A673 (cell line): Measurements from ENCODE around the gene NEO1. TPM values are rescaled to one million over a fixed set of nuclear protein-coding genes. Genes with fewer than 3 reads are reported as not detected.

ENCODE experiments used
- BruUV-seq: library from RNA; stranded (reverse); fragments of 400-500 nt; replicated peaks from 2 replicates; lab custom pipeline; 2021; lab: Mats Ljungman, UMichigan
- CTCF ChIA-PET: fragments of 300-600 bp; sonication (Branson Sonifier 250); formaldehyde crosslinking; loops from one replicate; lab custom pipeline; 2022; ENCODE audit warnings: antibody characterized with exemption; lab: Charles Lee
- POLR2A ChIA-PET: fragments of 300-600 bp; sonication (Branson Sonifier 250); formaldehyde crosslinking; loops from one replicate; lab custom pipeline; 2022; ENCODE audit warnings: antibody characterized with exemption; ENCODE audit not compliant: low non-redundant PET; lab: Charles Lee
- DNase-seq: peaks from one replicate; pipeline ENCODE4 v3.0.0-alpha.2; 2015; ENCODE audit warnings: low spot score
- H3K27ac ChIP-seq: fragments of 200-600 bp; sonication (generic); 2 replicates; pipeline ENCODE4 v1.5.1; 2016; ENCODE audit warnings: mixed run types, low read depth, mild to moderate bottlenecking, mixed read lengths, antibody characterized with exemption, low read length; ENCODE audit not compliant: poor library complexity, severe bottlenecking
- H3K27me3 ChIP-seq: fragments of 200-600 bp; sonication (generic); replicated peaks from 2 replicates; pipeline ENCODE4 v1.6.1; 2017; ENCODE audit warnings: mixed run types, low read depth, mild to moderate bottlenecking, mixed read lengths, antibody characterized with exemption, low read length; ENCODE audit not compliant: insufficient read depth, poor library complexity
- H3K36me3 ChIP-seq: fragments of 200-600 bp; sonication (generic); 2 replicates; pipeline ENCODE4 v1.6.1; 2016; ENCODE audit warnings: mixed run types, mild to moderate bottlenecking, mixed read lengths, antibody characterized with exemption, low read length; ENCODE audit not compliant: insufficient read depth, poor library complexity, severe bottlenecking
- H3K4me1 ChIP-seq: fragments of 200-600 bp; sonication (generic); 2 replicates; pipeline ENCODE4 v1.6.1; 2017; ENCODE audit warnings: mixed run types, mild to moderate bottlenecking, mixed read lengths, antibody characterized with exemption, low read length; ENCODE audit not compliant: insufficient read depth, poor library complexity, severe bottlenecking
- H3K4me3 ChIP-seq: fragments of 200-600 bp; sonication (generic); 2 replicates; pipeline ENCODE4 v1.5.1; 2016; ENCODE audit warnings: low read depth, mixed run types, mild to moderate bottlenecking, mixed read lengths, low read length; ENCODE audit not compliant: poor library complexity, severe bottlenecking
- H3K9me3 ChIP-seq: fragments of 200-600 bp; sonication (generic); 2 replicates; pipeline ENCODE4 v1.6.1; 2016; ENCODE audit warnings: mixed run types, low read depth, mild to moderate bottlenecking, mixed read lengths, antibody characterized with exemption, low read length; ENCODE audit not compliant: poor library complexity, severe bottlenecking
- CTCF ChIP-seq: fragments of 300-800, 200-600 bp; sonication (generic); conservative IDR thresholded peaks from 2 replicates; pipeline ENCODE4 v1.5.1; 2017; ENCODE audit warnings: low read depth, mild to moderate bottlenecking, antibody characterized with exemption, low read length, moderate library complexity, mixed read lengths
- EZH2 ChIP-seq: fragments of 200-600 bp; sonication (generic); IDR thresholded peaks from 2 replicates; pipeline ENCODE4 v1.6.1; 2017; ENCODE audit warnings: borderline replicate concordance, low read depth, mild to moderate bottlenecking, mixed read lengths, antibody characterized with exemption, low read length; ENCODE audit not compliant: poor library complexity, severe bottlenecking
- intact Hi-C: fragments of 100-400 bp; cut with micrococcal nuclease; formaldehyde crosslinking; loops from one replicate; pipeline ENCODE4 v1.10.0; 2022; ENCODE audit not compliant: unreplicated experiment
- total RNA-seq: library from RNA; stranded (reverse); gene quantifications from 2 replicates; pipeline ENCODE4 v1.2.3, GENCODE V29; 2021

The NEO1 gene
- total RNA-seq, 1 experiment from 2014 or later, result 72.6 TPM

DNA sequence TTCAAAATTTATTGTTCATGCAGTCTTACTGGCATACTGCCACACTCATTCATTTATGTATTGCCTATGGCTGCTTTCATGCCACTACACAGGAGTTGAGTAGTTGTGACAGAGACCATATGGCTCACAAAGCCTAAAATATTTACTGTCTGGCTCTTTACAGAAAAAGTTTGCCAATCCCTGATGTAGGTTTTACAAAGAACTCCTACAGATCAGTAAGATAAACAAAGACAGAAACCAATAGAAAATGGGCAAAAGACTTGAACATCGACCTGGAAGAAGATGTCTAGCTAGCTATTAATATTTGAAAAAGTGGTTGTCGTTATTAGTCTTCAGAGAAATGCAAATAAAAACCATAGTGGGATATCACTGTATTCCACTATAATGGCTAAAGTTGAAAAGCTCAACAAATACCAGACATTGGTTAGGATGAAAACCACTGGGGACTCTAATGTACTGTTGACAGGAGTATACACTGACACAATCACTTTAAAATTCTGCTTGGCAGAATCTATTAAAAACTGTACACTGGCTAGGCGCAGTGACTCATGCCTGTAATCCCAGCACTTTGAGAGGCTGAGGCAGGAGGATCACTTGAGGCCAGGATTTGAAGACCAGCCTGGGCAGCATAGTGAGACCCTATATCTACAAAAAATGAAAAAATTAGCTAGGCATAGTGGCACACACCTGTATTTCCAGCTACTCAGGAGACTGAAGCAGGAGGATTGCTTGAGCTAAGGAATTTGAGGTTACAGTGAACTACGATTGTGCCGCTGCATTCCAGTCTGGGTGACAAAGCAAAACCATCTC, 87.7 kb downstream of the NEO1 start:
- peak; percentile 31 for DNase-seq
- Histone ChIP-seq H3K27me3 (no peaks in the 10 kb centered on the region), H3K4me1 (peaks cover 29% of the 10 kb centered on the region), H3K4me3 (no peak overlapping the region), H3K36me3 (no peaks in the 10 kb centered on the region), H3K9me3 (no peaks in the 10 kb centered on the region), H3K27ac (peak overlapping the region; percentile 40)
- intact Hi-C loops, result loop anchor here (10.0 kb wide), 1 partner anchor 65 kb away; no protein-coding TSS in a partner anchor
- no TSS peak for BruUV-seq
- ChIA-PET POLR2A (no interaction called here), CTCF (no interaction called here)
- TF ChIP-seq EZH2 (no peak), CTCF (no peak)

- DNase-seq, result peak; percentile 46
- Histone ChIP-seq H3K27me3 (no peaks in the 10 kb centered on the region), H3K27ac (no peak overlapping the region), H3K4me3 (no peak overlapping the region), H3K4me1 (peaks cover 34% of the 10 kb centered on the region), H3K9me3 (no peaks in the 10 kb centered on the region), H3K36me3 (no peaks in the 10 kb centered on the region)
- ChIA-PET POLR2A (no interaction called here), CTCF (interaction anchor here (0.6 kb wide), 1 partner anchor 88 kb away, joined by 3 read pairs; no protein-coding TSS in a partner anchor)
- TF ChIP-seq CTCF (no peak), EZH2 (no peak)
- no TSS peak for BruUV-seq
- intact Hi-C loops, result loop anchor here (10.0 kb wide), 1 partner anchor 63 kb away; no protein-coding TSS in a partner anchor
Measured at GRCh38 chr15:73141216-73141900, 89.1 kb downstream of the NEO1 start.

DNA sequence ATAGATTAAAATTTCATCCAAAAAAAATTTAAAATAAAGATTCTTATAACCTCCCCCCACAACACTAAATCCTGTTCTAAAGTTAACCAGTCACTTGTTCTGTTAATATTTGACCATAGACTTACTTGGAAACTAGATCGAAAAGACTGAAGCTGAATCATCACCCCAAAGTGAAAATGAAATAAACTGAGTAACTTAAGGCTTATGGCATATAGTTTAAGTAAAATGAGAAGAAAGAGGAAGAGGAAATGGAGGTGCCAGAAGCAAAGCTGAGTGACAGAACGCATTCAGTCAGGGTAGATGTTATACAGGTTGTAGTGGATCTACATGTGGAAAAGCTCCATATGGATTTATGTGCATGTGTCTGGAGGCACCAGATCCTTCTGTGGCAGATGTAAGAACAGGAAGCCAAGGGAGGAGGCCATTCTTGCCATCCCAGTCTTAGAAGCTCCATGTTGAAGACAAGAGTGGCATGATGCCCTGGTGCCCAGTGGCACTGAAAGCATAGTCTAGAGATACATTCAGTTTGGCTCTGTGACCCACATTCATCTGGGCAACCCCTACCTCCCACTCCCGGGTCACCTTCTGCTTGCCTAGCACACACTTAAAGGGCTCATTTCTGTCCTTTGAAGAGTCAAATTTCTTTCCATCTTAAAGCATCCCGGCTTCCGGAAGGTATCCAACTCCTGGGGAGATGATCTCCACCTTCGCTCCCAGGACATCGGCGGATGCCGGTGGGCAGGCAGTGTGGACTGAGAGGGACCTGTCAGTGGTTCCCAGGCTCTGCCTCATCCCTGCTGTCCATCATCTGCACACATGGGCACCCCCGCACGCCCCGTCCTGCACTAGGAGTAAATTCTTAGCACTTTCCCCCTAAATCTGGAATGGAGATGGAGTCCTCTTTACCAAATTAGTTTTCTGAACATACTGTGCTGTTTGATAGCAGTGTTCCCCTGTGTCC, 90.8 kb downstream of the NEO1 start:
- Histone ChIP-seq H3K27me3 (no peaks in the 10 kb centered on the region), H3K4me1 (peaks cover 34% of the 10 kb centered on the region), H3K4me3 (no peak overlapping the region), H3K9me3 (no peaks in the 10 kb centered on the region), H3K36me3 (no peaks in the 10 kb centered on the region), H3K27ac (no peak overlapping the region)
- BruUV-seq, result no TSS peak
- intact Hi-C loops, result loop anchor here (10.0 kb wide), 1 partner anchor 62 kb away; no protein-coding TSS in a partner anchor
- ChIA-PET POLR2A (no interaction called here), CTCF (no interaction called here)
- TF ChIP-seq CTCF (no peak), EZH2 (no peak)
- no peak for DNase-seq
